Right ventricle myocardium inferior (tissue), 1 donor: ENCODE results near the gene PLD2. TPM values are rescaled to one million over a fixed set of nuclear protein-coding genes. Genes with fewer than 3 reads are reported as not detected.
"Not testable (repeated sequence)": the region's sequence is repeated elsewhere in the genome, so short reads cannot be mapped to it uniquely, and the experiment has no call there.

Experiments
- ATAC-seq: fragments of 200-7000 bp; cut with Tn5 transposase; one replicate; pipeline ENCODE4 v1.9.1; 2020; ENCODE audit warnings: mild to moderate bottlenecking, moderate library complexity
- DNase-seq: peaks from one replicate; pipeline ENCODE4 v3.0.0; 2021; ENCODE audit errors: missing footprints
- intact Hi-C: fragments of 100-400 bp; cut with DNase I; formaldehyde crosslinking; loops from one replicate; pipeline ENCODE4 v1.11.0; 2022
- total RNA-seq: library from RNA; stranded (reverse); fragmentation: NEBNext Ultra II Directional; extraction: Animal tissue kit (Norgen Biotek cat#: 25700); gene quantifications from one replicate; pipeline ENCODE4 v1.2.1, GENCODE V29; 2021
- donor health status: DM: no; HTN: yes; CAD: no; lungs with severe emphysema.

Gene PLD2
- total RNA-seq, 1 donor from 2014 or later = 12.6 TPM

DNA sequence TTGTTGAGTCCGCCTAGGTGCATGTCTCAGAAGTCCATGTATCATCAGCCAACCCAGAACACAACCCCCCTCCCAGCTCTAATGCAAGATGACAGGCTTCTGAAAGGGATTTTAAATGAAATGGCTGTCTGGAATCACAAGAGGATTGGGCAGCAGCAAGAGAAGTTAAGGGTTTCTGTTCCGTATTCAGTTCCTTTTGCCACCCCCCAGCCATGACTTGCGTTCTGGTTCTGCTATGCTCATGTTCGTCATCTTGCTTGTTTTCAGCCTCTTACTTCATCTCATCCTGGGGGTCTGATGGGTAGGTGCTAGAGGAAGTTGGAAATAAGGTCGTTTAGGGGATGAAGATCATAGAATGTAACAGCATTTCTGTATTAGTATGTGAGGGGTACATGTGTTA is 38.2 kb downstream of the PLD2 start:
- intact Hi-C loops = loop anchor here (10.0 kb wide), 1 partner anchor 60 kb away; the partner anchor contains the start of gene CHRNE
- DNase-seq (no peak), ATAC-seq (no peak)

DNA sequence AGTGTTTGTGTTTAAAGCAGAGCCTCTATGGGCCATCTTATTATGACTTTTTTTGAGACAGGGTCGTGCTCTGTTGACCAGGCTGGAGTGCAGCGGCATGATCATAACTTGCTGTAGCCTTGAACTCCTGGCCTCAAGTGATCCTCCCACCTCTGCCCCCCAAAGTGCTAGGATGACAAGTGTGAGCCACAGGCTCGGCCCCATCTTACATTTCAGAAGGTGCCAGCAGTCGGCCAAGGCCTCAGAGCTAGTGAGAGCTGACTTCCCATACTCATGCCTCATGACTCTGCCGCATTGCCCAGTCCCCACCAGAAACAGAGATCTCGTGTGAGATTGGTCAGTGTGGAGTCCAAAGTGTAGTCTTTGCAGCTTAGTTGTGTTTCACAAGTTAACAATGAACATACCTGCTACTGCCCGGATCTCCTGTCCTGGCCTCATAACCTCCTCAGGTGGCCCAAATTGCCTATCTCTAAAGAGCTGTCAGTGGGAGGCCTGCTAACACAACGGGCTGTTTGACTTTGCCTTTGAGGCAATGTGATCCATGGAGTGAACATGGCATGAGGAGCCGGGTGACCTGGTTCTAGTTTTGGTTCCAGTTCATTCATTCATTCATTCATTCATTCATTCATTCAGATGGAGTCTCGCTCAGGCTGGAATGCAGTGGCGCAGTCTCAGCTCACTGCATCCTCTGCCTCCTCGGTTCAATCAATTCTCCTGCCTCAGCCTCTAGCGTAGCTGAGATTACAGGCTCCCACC is 39.9 kb downstream of the PLD2 start:
- DNase-seq = no peak
- intact Hi-C loops = loop anchor here (10.0 kb wide), 1 partner anchor 58 kb away; the partner anchor contains the start of gene CHRNE
- no peak for ATAC-seq

DNA sequence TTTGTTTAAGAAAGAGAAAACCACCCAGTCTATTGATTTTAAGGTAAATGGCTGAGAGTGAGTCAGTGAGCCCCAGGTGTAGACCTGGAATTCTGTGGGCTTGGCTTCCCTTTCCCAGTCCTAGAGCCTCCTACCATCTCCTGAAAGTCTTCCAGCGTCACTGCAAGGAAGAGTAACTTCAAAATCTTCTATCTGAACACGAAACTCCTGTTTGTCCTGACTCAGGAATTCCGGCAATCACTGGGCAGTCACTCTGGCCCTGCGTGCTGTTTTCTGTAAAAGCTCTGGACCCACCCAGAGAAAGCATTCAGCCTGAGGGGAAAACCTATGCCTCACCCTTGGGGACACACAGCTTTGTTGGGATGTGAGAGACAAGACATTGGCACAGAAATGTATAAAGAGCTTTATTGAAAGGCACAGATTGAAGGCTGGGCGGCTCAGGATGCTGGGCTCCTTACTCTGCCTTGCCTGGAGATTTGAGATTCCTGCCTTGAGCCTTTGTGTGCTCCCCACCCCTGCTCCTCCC is 42.1 kb downstream of the PLD2 start:
- DNase-seq (no peak), ATAC-seq (no peak)
- intact Hi-C loops = loop anchor here (10.0 kb wide), 1 partner anchor 56 kb away; the partner anchor contains the start of gene CHRNE

DNA sequence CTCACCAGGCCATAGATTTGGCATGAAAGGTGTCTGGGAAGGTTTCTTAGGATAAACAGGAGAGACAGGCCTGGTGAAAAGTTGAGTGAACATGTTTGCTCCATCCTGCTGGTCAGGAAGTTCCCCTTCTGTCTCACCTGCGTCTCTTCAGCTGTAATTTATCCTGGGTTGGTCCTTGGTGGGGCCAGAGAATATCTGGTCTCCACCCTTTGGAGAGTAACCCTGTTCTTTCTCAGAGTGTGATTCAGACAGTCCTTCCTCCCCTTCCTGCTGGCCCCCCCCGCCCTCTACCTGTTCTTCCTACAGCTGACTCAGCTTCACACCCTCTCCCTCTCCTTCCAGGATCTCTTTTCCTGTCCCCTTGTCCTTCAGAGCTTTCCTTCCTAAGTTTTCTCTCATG is 43.3 kb downstream of the PLD2 start:
- ATAC-seq (no peak), DNase-seq (no peak)
- intact Hi-C loops = no loop called here

DNA sequence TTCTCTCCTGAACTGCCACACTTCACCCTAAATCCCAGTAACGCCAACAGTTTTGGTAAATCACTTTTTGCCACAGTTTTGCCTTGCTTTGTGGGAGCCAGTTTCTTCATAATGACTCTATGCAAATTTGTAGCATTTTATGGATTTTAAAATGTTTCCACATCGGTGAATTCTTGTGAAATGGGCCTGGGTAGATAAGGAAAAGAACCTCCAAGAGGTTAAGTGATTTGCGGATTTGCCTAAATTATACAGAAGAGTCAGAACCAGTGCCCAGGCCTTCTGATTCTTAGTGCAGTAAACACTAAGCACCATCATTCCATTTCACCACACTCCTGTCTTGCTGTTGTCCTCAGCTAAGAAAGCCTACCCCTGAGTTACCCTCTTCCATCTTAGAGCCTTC is 44.1 kb downstream of the PLD2 start:
- DNase-seq (no peak), ATAC-seq (no peak)
- intact Hi-C loops = no loop called here

DNA sequence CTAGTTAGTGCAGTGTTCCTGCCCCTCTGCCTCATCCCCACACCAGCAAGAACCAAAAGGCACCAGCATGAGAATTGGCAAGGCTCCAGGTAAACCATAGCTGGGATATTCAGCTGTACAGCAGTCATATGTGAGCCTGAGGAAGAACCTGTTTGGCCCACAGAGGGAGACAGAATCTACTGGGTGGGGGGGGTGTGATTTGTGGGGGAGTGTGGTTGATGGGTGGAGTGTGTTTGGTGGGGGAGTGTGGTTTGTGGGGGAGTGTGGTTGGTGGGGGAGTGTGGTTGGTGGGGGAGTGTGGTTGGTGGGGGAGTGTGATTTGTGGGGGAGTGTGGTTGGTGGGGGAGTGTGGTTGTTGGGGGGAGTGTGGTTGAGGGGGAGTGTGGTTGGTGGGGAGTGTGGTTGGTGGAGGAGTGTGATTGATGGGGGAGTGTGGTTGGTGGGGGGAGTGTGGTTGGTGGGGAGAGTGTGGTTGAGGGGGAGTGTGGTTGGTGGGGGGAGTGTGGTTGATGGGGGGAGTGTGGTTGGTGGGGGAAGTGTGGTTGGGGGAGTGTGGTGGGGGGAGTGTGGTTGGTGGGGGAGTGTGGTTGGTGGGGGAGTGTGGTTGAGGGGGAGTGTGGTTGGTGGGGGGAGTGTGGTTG is 45.7 kb downstream of the PLD2 start:
- intact Hi-C loops = no loop called here
- DNase-seq (no peak), ATAC-seq (no peak)

DNA sequence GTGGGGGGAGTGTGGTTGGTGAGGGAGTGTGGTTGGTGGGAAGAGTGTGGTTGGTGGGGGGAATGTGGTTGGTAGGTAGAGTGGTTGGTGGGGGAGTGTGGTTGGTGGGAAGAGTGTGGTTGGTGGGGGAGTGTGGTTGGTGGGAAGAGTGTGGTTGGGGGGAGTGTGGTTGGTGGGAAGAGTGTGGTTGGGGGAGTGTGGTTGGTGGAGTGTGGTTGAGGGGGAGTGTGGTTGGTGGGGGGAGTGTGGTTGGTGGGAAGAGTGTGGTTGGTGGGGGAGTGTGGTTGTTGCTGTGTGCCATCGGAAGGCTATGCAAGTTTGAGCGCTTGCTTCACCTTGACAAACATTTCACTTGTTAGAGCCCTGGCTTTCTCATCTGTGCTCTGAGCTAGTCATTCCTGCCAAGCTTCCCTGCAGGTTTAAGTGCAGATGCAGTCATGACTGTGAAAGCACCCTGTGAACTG is 46.3 kb downstream of the PLD2 start:
- DNase-seq (no peak), ATAC-seq (no peak)
- intact Hi-C loops = no loop called here

DNA sequence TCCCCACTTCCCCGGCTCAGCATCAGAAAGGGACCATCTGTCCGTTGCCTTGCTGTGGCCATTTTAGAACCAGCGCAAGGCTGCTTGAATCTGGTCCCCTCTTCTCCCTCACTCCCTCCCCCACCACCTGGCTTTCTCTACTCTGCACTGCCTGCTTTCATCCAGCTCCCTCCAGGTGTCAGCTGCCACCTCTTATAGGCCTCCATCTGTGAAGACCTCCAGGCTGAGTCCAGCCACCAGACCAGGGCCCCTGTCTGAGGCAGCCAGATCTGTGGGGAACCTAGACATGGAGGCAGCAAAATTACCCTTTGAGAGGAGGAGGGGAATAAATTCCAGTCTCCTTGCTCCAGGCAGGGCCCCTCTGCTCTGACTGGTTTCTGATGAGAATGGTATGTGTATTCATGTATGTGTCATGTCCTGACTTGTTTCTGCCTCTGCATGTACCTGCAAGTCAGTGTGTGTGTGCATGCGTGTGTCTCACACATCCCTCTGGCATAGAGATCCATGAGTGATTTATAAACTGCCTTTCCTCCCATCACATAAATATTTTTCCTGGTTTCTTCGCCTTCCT is 47.2 kb downstream of the PLD2 start:
- DNase-seq = no peak
- ATAC-seq = no peak
- intact Hi-C loops = no loop called here

DNA sequence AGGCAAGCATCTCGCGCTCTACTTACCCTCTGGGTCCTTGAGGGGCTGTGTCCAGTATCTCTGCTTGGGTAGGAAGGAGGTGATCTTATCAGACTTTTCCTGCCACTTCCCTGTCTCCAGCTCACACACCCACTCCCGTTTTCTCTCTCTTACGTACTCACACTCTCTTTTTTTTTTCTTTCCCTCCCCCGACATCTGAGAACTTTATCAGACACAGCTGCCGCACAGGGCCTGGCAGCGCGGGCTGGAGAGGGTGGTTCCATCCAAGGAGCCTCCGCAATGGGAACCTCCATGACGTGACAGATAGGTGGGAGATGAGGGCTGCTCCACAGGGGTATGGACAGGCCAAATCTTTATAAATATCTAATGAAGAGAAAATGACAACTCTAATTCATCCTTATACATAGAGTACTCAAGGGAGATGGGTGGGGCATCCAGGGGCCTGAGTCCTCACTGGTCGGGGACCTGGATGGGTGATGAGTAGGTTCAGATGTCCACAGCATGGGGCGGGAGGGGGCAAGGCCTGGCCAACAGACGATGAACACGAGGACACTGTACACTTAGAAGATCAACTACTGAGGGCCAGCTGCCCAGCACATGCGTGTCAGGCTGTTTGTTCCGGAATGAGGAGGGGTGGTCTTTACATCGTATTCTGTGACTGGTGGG is 49.5 kb downstream of the PLD2 start:
- intact Hi-C loops = no loop called here
- no peak for DNase-seq
- no peak for ATAC-seq

DNA sequence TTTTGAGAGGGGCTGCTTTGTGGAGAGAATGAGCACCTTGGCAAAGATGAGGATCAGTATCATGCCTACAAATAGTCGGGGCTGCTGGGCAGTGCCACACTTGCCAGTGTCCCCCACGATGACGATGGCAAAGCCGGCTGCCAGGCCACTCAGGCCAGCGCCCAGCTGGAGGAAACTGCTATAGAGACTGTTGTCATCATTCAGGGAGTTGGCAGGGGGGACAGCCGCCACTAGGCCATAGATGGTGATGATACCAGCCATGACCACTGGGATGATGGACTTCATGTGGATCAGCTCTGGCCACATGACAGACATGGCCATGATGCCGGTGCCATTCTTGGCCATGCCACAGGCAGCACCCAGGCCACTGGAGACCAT is 50.0 kb downstream of the PLD2 start:
- no peak for DNase-seq
- intact Hi-C loops = no loop called here
- ATAC-seq = no peak

DNA sequence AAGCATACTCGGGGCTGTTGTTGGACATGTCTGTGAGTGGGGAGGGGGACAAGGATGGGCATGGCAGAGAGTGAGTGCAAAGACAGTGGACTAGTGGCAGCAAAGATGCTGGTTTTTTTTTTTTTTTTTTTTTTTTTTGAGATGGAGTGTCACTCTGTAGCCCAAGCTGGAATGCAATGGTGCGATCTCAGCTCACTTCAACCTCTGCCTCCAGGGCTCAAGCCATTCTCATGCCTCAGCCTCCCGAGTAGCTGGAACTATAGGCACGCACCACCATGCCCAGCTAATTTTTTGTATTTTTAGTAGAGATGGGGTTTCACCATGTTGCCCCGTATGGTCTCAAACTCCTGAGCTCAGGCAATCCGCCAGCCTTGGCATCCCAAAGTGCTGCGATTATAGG is 50.4 kb downstream of the PLD2 start:
- intact Hi-C loops, DNase-seq, ATAC-seq: not testable (repeated sequence)

DNA sequence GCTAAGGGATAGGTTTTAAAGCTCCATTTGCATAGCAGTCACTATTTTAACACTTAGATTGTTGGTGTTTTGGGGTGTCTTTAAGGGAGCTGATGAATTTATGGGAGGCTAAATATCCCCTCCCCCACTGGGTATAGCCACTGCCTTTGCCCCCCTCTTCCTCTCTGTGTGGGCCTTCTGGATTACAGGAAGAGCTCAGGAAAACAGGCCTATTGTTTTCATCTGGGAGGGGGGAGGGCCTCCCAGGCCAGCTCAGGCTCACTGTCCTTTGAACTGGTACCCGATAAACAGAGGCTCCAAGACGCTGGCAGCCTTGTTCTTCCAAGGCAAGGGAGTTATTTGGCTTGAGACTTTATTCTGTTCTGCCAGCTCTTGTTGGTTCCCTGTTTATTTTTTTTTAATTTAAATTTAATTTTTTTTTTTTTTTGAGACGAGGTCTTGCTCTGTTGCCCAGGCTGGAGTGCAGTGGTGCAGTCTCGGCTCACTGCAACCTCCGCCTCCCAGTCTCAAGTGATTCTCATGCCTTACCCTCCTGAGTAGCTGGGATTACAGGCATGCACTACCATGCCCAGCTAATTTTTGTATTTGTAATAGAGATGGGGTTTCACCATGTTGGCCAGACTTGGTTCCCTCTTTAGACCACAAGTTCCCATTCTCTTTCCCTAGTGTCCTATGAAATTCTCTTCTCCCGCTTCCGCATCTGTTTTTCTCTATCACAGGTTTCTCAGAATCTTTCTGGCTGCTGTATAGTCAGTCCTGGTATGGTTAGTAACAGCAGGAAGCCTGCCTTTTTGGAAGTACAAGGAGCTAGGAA is 51.3 kb downstream of the PLD2 start:
- intact Hi-C loops = no loop called here
- peak; percentile 32 for ATAC-seq
- DNase-seq = no peak

DNA sequence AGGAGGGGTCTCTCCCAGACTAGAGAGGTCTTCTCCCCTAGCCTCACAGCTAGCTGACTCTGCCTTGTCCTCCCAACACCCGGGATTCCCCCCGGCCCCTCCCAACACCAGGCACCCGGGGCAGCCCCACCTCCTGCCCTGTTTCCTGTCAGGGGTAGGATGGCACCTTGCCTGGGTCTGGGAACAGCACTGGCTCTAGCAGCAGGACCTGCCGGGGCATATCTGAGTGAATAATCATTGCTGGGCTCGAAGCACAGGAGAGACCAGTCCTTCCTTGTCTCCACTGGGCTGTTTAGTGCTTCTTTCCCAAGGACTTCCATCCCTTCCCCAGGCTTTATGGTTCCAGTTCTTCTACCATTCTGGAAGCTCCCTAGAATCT is 51.9 kb downstream of the PLD2 start:
- intact Hi-C loops = no loop called here
- ATAC-seq (peak; percentile 82), DNase-seq (peak; percentile 79)

DNA sequence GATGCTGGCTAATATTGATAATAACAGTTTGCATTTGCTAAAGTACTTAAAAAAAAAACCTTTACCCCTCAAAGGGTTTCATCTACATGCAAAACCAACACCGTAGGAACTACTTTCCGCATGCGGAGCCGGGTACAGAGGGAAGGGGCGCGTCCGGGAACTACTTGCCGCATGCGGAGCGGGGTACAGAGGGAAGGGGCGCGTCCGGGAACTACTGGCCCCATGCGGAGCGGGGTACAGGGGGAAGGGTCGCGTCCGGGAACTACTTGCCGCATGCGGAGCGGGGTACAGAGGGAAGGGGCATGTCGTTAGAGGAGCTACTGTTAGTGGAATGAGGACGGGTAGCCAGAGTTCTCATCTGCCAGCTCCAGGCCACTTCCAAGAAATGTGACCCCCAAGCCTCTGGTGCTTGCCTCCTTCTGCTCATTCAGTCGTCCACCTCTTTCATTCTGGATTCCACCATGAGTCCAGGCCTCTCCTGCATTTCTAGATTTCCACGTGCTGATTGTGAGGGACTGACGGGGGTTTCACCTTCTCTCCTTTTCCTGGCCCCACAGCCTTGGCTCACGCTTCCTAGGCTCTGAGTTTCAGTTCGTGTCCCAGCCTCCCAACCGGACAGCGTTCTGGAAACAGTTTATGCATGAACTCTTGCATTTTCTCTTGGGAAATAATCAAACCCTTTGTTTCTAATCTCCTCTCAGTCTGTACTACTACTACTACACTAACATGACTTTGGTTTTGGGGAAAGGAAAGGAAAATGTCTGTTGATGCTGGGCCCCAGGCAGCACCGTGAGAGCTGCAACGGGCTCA is 53.1 kb downstream of the PLD2 start:
- ATAC-seq (no peak), DNase-seq (no peak)
- intact Hi-C loops = no loop called here

DNA sequence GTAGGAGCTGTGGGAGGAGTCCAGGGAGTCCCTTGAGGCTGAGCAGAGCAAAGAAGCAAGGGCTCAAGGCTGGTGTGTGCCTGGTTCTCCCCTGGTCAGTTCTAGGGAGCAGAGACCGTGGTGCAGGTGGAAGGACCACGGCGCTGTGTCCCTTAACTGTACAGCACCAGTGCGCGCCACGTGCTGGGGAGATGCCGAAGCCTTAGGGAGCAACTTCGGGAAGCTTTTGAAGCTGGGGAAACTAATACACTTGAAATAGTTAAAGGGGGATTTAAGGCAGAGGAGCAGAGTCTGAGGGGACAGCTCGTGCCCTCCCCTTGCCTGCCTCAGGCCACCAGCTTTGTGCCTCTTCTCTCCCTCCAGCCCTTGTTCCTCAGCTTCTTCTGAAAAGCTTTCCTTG is 53.7 kb downstream of the PLD2 start:
- no peak for ATAC-seq
- no peak for DNase-seq
- intact Hi-C loops = no loop called here

DNA sequence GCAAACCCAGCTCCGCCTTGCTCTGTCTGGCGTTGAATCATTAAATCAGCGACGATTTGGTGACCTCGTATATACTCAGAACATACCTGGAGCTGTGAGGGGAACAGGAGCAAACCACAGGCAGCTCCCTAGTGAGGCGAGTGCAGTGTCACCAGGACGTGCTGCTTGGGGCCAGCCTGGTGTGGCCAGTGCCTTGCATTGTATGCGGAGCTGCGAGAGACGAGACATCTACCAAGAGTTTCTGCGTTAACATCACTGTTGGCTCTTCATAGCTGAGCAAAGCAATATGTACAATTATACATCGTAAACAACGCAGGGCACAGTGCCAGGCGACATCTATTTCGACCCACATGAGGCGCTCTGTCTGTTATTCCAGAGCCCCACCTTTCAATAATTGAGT is 54.1 kb downstream of the PLD2 start:
- intact Hi-C loops = no loop called here
- DNase-seq (no peak), ATAC-seq (no peak)

DNA sequence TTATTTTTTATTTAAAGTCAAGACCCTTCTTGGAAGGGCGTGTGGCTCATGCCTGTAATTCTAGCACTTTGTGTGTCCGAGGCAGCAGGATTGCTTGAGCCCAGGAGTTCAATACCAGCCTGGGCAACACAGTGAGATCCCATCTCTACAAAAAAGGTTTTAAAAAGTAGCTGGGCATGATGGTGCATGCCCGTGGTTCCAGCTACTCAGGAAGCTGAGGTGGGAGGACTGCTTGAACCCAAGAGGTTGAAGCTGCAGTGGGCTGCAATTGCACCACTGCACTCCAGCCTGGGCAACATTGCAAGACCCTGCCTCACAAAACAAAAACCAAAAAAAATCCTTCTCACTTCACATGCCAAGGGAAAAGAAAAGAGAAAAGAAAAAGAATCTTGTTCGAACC is 55.8 kb downstream of the PLD2 start:
- intact Hi-C loops = no loop called here
- no peak for DNase-seq
- no peak for ATAC-seq

DNA sequence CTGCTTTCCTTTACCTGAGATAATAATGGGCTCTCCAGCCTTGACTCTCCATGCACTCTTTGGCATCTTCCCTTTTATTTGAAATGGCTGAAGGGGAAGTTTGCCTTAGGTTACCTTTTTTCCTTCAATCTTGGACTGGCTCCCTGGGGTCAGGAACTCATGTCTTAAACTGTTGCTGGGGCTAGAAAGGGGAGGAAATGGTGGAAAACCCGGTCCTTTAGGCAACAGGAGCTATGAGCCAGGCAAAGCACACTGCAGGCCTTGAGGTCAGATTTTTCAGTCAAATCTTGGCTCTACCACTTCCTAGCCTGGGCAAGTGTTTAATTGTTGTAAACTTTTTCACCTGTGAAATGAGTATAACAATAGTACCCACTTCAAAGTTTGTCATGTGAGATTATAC is 56.4 kb downstream of the PLD2 start:
- intact Hi-C loops = no loop called here
- DNase-seq = no peak
- ATAC-seq = no peak
